Lower lobe of right lung (tissue), 2 donors: ENCODE results near the gene CDH23. TPM values are rescaled to one million over a fixed set of nuclear protein-coding genes. Genes with fewer than 3 reads are reported as not detected.

Source experiments
- ATAC-seq, 2 donors: fragments of 200-7000 bp; cut with Tn5 transposase; one replicate each; pipeline ENCODE4 v1.9.1; 2020 to 2022; ENCODE audit warnings: mild to moderate bottlenecking in 2 of 2, moderate library complexity in 2 of 2
- DNase-seq: peaks from one replicate; pipeline ENCODE4 v3.0.0-alpha.2; 2020
- H3K27ac ChIP-seq: fragments of 200-600 bp; one replicate; pipeline ENCODE4 v1.8.0; 2022
- H3K27me3 ChIP-seq: fragments of 200-600 bp; one replicate; pipeline ENCODE4 v1.8.0; 2022; ENCODE audit warnings: low read depth
- H3K36me3 ChIP-seq: fragments of 200-600 bp; one replicate; pipeline ENCODE4 v1.8.0; 2022; ENCODE audit warnings: mild to moderate bottlenecking
- H3K4me1 ChIP-seq: fragments of 200-600 bp; one replicate; pipeline ENCODE4 v1.8.0; 2022
- H3K4me3 ChIP-seq: fragments of 200-600 bp; one replicate; pipeline ENCODE4 v1.8.0; 2022; ENCODE audit warnings: mild to moderate bottlenecking
- H3K9me3 ChIP-seq: fragments of 200-600 bp; one replicate; pipeline ENCODE4 v1.8.0; 2022
- CTCF ChIP-seq: fragments of 200-600 bp; IDR thresholded peaks from one replicate; pipeline ENCODE4 v1.8.0; 2022; ENCODE audit warnings: antibody characterized with exemption, mild to moderate bottlenecking
- intact Hi-C: fragments of 100-400 bp; cut with DNase I; formaldehyde crosslinking; loops from one replicate; pipeline ENCODE4 v1.11.0; 2022
- total RNA-seq: library from RNA; stranded (reverse); fragmentation: NEBNext Ultra II Directional; extraction: Animal tissue kit (Norgen Biotek cat#: 25700); gene quantifications from one replicate; pipeline ENCODE4 v1.2.1, GENCODE V29; 2021
- donor health status: DM: no; HTN: yes; CAD: no; lungs with severe emphysema.

CDH23 gene
- total RNA-seq, 1 donor from 2014 or later: 9.4 TPM

GRCh38 chr10:71457908-71458307 is 61.2 kb downstream of the CDH23 start:
- DNase-seq (no peak), ATAC-seq (no peak)
- intact Hi-C loops: no loop called here
- no peaks in the 10 kb centered on the region for H3K4me1 ChIP-seq
- H3K4me3 ChIP-seq: no peak overlapping the region
- no peaks in the 10 kb centered on the region for H3K27me3 ChIP-seq
- H3K36me3 ChIP-seq: no peaks in the 10 kb centered on the region
- no peak for TF ChIP-seq CTCF
- no peaks in the 10 kb centered on the region for H3K9me3 ChIP-seq
- H3K27ac ChIP-seq: no peak overlapping the region

GRCh38 chr10:71458387-71458786 is 61.7 kb downstream of the CDH23 start:
- TF ChIP-seq CTCF: no peak
- Histone ChIP-seq H3K36me3 (no peaks in the 10 kb centered on the region), H3K4me3 (no peak overlapping the region), H3K27ac (no peak overlapping the region), H3K27me3 (no peaks in the 10 kb centered on the region), H3K9me3 (no peaks in the 10 kb centered on the region), H3K4me1 (no peaks in the 10 kb centered on the region)
- no peak for DNase-seq
- intact Hi-C loops: no loop called here
- ATAC-seq: no peak

- Histone ChIP-seq H3K9me3 (no peaks in the 10 kb centered on the region), H3K27me3 (no peaks in the 10 kb centered on the region), H3K36me3 (no peaks in the 10 kb centered on the region), H3K4me1 (no peaks in the 10 kb centered on the region), H3K4me3 (no peak overlapping the region), H3K27ac (no peak overlapping the region)
- no peak for DNase-seq
- intact Hi-C loops: no loop called here
- TF ChIP-seq CTCF: no peak
- no peak for ATAC-seq
Measured at GRCh38 chr10:71459513-71459912, 62.8 kb downstream of the CDH23 start.

- no peak for ATAC-seq
- H3K27me3 ChIP-seq: no peaks in the 10 kb centered on the region
- no peak for TF ChIP-seq CTCF
- no peak overlapping the region for H3K27ac ChIP-seq
- DNase-seq: no peak
- H3K36me3 ChIP-seq: no peaks in the 10 kb centered on the region
- no peak overlapping the region for H3K4me3 ChIP-seq
- intact Hi-C loops: no loop called here
- no peaks in the 10 kb centered on the region for H3K4me1 ChIP-seq
- H3K9me3 ChIP-seq: no peaks in the 10 kb centered on the region
Measured at GRCh38 chr10:71460615-71461014, 63.9 kb downstream of the CDH23 start.

DNA sequence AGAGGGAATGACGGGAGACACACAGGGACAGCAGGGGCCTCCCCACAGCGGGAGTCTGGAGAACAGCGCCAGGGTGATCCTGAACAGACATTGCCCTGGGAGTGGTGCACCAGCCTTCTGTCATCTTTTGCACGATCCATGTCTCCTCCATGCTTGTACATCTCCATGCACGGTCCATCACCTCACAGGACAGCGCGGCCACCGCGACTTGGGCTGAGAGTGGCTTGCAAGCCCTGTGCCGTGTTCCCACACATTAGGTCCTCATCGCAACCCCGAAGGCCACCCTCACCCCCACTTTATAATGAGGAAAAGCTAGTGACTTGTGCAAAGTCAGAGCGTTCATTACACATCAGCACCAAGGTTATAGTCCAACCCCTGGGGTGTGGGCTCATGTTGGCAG is 64.7 kb downstream of the CDH23 start:
- Histone ChIP-seq H3K4me3 (no peak overlapping the region), H3K27me3 (no peaks in the 10 kb centered on the region), H3K9me3 (no peaks in the 10 kb centered on the region), H3K36me3 (no peaks in the 10 kb centered on the region), H3K4me1 (no peaks in the 10 kb centered on the region), H3K27ac (no peak overlapping the region)
- ATAC-seq: no peak
- TF ChIP-seq CTCF: no peak
- intact Hi-C loops: no loop called here
- no peak for DNase-seq
